NCI-H2196 (cell line): Measurements from ENCODE around the gene CASTOR1.
A peak's percentile ranks its signal among the peaks of the same experiment; 100 is the strongest.

Source experiments
- DNase-seq: peaks from one replicate; lab custom pipeline; 2025; ENCODE audit not compliant: unreplicated experiment; lab: John Stamatoyannopoulos, UW

CASTOR1 gene

DNA sequence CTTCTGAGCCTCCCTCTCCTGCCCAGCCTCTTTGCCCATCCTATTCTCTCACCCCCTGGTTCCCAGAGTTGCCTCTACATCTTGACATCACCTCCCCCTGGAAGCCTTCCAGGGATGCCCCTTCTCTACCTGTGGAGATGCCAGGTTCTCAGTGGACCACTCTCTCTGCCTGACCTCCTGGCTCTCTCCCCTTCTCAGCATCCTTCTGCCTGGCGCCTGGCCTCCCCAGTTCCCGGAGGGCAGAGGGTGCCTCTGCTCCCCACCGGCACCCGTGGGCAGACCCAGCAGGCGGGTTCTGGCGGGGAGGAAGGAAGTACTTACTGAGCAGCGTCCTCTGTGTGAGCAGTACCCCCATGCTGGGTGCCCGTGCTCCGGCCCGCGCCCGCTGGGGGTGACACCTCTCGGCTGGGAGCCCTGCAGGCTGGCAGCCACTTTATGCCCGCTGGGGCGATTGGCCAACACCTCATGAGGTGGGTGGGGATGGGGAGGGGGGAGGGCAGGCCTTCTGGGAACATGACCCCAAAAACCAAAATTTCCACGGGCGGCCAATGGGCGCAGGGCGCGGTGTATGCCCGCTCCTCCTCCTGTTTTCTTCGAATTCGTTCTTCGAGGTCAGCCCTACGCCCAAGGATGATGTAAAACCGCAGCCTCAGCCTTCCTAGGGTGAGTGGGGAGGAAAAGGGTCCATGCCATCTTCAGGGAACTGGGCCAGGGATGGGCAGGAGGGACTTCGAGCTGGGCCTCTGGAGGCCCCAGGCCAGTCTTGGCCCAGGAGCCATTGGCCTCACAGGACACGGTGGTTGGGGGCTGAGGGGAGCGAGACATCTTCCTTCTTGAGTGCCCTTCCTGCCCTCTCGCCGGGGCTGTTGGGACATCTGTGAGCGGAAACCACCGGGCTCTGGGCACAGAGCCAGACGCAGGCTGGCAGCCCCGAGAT, 22.6 kb downstream of the CASTOR1 start, which contains the start of gene OSM:
Gene OSM, minus strand, starts transcription at position 407 of the 937 bp plus-strand sequence. Its CDS starts 52 bp downstream, at position 355.
- no peak for DNase-seq

DNA sequence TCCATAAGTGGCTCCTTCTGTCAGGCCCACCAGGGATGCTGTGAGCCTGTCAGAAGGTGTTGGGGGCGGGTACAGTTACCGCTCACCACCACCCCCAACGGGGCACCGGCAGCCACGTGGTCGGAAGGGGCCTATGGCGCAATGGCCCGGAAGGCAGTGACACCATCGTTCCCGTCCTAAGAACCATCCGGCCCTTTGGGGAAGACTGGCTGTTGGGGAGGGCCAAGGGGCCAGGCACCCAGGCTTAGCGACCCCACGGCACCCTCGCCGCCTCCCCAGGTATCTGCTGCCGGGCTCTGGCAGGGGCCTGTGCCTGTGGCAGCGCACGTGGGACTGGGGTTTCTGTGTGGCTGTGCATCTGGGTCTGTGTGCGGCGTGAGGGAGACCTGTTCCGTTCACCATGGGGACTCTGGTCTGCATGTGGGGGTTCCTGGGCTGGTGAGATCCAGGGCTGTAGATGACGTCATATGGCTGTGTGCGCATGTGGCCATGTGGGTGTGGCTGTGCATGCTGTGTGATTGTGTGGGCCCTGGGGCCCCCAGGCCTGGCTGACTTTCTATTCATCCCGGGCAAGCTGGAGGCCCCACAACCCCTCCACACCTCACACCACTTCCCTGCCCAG, 23.4 kb downstream of the CASTOR1 start:
- no peak for DNase-seq

DNA sequence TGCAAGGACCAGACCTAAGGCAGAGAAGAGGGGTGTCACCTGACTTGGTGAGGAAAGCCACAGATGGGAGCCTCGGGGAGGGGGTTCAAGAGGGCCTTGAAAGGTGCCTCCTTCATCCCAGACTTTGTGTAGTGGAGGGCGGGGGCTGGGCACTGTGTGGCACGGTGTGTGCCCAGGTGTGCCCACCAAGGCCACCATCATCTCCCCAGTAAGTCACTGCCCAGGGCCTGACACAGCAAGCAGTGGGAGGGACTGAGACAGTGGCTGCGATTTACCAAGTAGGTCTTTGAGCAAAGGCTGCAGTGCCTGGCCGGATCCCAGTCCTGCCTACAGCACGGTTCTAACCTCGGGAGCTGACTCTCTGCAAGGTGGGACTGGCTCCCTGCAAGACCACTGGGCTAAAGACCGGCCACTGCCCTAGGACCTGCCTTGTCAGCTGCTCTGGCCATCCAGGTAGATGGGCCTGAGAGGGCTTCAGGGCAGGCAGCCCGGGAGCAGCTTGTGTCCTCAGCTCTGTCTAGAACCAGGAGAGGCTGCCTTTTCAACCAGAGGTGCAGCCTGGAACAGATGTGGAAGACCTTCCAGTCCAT, 24.1 kb downstream of the CASTOR1 start:
- DNase-seq = no peak

DNA sequence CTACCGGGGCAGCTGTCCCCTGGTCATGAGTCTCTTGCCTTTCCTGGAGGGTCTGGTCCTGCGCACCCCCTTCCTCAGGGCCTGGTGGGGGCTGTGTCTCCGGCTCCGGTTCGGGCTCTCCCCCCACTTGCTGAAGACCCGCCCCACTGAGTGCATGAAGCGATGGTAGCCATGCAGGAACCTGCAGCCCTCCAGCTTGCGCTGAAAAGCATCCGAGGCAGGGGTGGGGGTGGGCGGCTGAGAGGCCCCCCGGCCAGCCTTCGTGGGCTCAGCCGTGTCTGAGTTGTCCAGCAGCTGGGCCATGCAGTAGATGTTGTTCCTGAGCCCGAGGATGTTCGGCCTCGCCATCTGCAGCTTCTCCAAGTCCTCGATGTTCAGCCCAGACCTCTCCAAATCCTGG, 25.4 kb downstream of the CASTOR1 start:
- no peak for DNase-seq

DNA sequence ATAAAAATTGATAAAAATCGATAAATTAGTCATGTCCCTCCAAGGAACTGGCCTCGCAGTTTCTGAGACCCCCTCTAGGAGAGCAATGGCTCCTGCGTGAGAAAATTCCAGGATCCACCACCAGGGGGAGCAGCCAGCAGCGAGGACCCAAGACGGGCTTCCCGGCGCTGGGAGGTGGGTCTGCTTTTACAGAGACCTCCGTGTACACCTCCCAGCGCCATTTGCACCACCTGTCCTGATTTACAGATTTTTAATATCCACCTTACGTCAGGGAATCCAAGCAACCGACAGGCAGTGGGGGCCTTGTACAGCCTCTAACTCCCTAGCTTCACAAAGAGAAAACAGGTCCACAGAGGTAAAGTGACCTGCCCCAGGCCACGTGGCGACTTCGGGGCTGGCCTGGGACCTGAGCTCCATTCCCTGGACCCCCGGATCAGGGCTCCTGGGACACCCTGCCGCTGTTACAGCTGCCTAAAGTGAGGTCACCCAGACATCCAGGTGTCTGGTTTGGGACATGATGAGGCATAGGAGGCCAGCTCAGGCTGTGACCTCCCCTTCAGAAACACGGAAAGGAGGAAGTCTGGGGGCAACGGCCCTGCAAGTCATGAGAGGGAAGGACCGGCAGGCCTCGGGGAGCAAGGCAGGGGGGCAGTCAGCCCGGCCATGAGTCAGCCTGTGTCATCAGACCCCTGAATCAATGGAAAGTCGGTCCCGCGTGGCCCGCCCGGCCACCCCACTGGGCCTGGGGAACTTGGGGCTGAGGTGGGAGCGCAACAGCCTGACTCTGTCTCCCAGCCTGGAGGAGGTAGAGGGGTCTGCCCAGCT, 26.2 kb downstream of the CASTOR1 start:
- peak; percentile 34 for DNase-seq

DNA sequence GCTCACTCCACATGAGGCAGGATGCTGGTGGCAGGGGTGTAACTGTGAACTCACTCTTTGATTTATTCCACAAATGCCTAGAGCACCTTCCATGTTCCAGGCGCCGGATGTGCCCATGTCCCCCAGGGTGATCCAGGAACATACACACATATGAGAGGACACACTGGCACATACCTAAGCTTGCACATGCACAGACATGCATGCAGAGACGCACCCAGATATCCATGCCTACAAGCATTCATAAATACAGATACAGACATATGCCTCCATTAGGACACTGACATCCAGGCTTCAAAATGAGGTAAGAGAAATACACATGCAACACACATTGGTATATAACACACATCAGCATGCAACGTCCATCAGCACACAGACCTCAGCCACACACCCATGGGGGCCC, 27.2 kb downstream of the CASTOR1 start:
- no peak for DNase-seq

DNA sequence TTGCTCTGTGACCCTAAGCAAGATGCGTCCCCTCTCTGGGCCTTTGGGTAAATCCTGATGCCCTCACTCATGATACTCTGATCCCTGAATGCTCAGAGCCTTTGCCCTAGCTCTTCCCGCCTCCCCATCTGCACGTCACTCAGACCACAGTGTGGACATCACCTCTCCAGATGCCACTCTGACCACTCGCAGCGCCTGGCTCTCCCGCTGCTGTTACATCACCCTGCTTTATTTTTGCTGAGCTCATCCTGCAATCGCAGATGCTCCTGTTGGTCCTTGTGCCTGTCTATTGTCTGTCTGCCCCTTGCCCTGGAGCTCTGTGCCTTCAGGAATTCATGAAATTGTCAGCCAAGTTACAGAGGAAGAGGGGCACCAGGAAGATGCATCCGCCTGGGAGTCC, 28.2 kb downstream of the CASTOR1 start:
- no peak for DNase-seq

DNA sequence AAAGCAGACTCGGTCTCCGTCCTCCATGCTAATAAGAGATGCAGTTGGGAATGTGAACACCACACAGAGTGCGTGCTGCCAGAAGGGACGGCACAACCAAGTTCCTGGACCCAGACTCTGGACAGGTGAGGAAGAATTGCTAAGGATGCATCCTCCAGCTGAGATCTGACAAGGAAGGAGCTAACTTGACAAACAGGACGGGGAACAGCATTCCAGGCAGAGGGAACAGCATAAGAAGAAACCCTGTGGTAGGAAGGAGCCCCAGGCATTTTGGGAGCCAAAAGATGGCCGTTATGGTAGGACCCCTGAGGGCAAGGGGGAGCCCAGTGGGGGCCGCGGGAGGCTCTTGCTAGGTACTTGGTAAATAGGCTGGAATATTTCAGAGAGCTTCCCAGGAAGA, 28.6 kb downstream of the CASTOR1 start:
- no peak for DNase-seq

DNA sequence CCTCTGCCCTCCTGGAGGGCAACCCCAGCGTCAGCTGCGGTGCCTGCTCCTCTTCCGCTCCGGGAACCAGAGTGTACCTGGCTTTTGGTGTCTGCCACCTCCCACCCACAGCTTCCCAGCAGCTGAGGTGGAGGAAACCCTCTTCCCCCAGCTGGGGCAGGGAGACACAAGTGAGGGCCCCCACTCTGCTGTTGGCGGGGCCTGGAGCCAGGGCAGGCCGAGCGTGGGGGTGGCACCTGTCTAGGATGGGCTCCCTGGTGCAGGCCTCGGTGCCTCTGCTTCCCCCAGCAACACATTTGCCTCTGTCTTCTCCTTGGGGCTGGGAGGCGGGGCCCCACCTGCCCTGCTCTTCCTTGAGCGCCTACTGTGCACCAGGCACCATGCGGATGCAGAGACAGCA, 29.0 kb downstream of the CASTOR1 start:
- no peak for DNase-seq

DNA sequence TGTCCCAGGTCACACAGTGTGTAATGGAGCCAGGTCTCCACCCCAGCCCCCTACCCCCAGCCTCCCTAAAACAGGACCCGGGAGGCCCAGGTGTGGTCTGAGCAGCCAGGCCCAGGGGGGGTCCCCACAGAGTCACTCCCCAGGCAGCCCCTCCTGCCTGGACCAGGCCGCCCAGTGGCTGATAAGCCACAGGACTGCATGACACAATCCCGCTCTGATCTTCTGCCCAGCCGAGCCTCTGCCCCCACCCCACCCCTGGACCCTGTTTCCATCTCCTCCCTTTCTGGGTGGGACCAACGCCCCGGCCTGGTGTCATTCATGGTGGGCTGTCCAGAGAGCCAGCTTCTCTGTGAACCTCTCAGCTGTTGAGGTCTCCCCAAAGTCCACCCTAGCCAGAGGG, 35.0 kb downstream of the CASTOR1 start:
- no peak for DNase-seq

DNA sequence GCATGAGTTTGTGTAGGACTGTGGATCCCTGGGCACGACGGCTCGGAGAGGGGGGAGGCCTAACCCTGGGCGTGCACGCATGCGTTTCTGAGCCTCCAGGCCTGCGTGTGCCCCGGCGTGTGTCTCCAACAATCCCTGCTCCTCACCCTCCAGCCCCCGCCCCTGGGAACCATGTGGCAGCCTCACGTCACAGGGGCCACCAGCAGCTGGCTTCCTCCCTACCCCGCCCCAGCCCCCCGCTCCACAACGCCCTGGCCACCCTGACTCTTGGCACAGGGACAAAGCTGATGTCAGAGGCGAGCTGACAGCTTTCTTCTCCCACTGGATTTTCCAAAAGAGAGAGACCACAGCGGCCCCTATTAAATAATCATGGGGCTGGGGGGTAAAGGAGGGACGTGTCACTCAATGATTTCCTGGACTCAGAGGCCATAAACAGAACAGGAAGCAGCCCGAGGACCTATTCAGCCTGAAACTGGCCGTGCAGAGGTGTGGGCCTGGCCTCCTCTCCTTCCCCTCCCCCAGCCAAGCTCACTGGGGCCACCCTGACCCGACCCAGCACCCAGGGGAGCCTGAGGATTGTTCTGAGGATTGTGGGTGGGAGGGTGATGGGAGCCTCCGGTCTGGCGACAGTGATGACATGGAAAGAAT, 36.0 kb downstream of the CASTOR1 start:
- peak; percentile 60 for DNase-seq

DNA sequence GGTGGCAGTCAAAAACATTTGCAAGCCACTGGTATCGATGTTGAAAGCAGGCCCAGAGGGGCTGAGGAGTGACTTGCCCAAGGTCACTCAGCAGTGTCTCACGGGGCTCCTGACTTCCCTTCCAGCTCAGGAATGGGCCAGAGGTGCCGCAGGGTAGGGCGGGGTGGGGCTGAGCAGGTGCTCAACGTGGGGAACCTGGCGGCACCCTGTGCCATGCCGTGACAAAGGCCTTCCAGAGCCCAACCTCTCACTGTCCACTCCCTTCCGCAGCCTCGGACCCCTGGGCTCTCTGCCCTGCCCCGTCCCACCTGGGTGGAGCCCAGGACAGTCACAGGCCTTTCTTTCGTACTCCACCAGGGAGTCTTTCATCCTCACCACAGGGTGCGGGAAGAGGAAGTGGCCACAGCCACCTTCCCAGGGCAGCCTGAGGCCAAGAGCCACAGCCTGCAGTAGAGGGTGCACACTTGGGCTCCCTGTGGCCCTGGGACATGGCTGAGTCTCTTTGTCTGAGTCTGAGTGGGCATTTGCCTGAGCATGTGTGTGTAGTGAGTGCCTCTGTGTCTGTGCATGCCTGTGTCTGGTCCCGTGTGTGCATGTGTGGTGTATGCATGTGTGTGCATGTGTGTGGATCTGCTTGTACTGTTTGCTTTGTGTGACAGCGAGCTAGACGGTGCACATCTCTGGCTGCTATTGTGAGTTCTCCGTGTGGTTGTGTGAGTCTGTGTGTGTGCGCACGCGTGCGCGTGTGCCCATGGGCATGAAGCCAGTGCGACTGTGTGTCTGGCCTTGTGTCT, 36.7 kb downstream of the CASTOR1 start:
- no peak for DNase-seq

DNA sequence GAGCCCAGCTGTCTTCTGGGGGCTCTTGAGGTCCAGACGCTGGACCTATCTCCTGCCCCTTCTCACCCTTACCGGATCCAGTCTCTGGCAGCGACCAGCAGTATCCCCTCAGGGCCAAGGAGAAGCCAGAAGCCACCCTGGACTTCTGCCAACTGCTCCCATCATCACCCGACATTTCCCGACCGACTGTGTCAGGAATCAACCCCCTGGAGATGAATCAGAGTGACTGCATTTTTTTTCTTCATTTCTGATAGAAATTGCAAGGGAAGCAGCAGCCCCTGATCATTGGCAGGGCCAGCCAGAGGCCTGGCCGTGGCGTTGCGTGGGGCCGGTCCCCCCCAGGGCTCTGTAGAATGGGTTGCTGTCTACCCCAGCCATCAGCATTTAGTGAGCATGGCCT, 37.6 kb downstream of the CASTOR1 start:
- DNase-seq = no peak

DNA sequence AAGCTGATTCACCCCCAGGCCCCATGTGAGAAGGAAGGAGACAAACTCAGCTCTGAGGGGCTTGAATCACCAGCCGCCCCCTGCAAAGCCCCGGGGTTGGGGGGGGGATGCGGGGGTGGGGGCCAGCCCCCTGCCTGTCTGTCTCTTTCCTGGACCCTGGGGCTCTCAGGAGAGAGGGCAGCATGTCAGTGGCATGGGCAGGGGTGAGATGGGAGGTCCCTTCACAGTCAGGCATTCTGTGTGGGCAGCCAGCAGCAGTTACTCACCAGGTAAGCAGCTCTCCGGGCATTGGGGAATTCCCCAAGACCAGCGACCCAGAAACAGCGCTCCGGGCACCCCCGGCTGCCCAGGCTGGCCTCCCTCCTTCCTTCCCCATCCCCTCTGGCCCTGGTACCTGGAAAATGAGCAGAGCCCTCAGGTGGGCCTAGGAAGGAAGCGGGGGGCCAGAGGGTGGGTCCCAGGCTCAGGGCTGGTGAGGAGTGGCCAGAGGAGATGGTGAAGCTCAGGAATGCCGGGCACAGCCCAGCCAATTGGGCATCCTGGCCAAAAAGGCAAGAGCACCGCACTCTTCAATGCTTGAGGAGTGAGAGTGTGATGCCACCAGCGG, 38.5 kb downstream of the CASTOR1 start:
- no peak for DNase-seq

DNA sequence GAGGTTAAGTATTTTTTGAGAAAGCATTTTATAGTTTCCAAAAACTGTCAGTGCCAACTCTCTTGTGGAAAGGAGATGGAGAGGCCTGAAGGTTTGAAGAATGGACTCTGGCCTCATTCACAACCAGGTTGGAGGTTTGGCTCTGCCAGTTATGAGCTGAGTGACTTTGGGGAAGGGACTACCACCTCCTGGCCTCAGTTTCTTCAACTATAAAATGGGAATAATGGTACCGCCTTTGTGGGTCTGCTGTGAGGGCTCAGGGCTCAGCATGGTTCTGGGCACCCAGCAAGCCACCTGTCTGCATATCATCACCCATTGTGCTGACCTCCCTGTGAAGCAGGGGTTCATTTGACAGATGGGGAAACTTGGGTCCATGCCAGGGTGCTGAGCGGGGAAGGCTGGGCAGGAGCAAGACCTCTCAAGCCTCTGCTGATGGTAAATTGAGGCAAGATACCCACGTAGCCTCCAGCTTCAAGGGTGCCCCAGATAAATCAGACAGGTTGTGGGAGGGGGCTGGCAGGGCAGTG, 39.2 kb downstream of the CASTOR1 start:
- no peak for DNase-seq

DNA sequence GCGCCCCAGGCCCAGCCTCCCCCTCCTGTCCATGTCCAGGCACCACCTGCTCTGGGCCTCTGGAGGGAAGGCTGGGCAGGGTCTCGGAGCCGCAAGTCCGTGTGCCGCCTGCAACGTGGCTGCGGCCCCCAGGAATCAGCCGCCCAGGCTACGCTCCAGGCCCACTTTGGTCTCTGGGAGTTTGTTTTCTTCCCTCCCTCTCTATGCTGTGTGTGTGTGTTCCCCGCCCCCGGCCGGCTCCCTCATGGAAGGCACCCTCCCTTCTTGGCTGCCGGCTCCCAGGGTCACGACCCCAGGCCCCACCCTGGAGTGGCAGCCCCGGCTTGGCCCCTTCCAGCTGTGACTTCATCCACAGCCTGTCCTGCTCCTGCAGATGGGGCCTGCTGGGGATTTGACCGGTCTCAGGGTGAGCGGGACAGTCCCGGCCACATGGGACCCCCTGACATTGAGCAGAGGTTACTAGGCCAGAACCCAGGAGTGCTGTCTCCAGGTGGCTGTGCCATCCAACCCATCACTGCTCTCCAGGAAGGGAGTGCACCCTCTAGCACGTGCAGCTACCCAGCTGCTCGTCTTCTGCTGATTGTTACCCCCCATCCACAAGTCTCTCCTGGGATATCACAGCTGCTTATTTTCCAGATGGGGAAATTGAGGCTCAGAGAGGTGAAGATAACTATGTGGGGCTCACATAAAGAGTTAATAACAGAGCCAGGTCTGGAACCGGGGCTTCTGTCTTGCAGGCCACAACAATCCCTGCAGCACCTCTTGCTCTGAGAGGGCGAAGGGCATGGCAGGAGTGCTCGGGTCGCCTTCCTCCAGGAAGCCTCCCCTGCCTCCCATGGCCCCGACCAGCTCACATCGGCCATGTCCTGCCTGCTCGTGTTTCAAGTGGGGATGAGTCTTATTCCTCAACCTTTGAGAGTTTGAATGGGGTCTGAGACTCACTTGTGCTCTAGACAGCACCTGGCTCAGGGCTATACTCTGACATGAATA, 40.0 kb downstream of the CASTOR1 start:
- DNase-seq = no peak

DNA sequence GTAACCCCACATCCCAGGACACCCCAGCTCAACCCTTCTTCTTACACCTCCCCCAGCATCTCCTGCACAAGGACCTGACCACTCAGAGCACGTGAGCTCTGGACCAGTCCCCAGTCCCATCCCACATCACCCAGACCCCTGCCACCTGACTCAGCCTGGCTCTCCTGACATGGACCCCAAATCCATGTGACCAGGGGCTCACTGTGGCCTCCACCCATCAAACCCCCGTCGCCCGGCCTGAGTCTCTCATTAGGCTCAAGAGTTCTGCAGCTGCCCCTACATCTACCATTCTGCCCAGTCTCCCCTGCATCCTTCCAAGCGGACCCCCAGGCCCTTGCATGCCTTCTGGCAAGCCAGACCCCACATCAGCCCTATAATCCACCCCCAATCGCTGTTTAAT, 40.8 kb downstream of the CASTOR1 start:
- DNase-seq = no peak

DNA sequence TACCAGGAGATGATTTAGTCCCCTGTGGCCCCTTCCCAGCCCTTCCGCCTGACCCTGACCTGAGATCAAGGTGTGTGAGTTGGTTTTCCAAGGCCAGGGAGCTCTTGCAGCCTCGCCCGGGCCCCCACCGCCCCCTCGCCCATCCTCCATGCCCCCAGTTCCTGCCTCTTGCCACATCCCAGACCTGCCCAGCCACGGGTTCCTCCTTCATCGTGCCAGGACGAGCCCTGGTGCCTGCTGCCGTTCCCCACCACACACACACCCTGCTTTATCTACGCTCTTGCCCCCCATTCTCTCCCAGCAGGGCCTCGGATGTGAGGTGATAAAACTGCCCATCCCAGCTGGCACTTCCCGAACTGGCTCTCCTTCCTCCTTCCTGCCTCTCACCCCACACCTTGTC, 41.3 kb downstream of the CASTOR1 start:
- DNase-seq = no peak
